Choroid plexus epithelial cell (primary cell): ENCODE results near the gene NLRP6.

Experiments used
- DNase-seq: peaks from one replicate; pipeline ENCODE4 v3.0.0-alpha.2; 2010; ENCODE audit warnings: low read depth
- H3K4me3 ChIP-seq: 2 replicates; pipeline ENCODE4 v1.5.1; 2011; ENCODE audit warnings: low read depth, mild to moderate bottlenecking, control low read depth, low read length, moderate library complexity
- TF ChIP-seq, protein P1 (sequence below): conservative IDR thresholded peaks from 2 replicates; pipeline ENCODE4 v1.5.1; 2011; ENCODE audit warnings: low read depth, mild to moderate bottlenecking, control low read depth, inconsistent platforms, low read length, moderate library complexity

Gene NLRP6

DNA sequence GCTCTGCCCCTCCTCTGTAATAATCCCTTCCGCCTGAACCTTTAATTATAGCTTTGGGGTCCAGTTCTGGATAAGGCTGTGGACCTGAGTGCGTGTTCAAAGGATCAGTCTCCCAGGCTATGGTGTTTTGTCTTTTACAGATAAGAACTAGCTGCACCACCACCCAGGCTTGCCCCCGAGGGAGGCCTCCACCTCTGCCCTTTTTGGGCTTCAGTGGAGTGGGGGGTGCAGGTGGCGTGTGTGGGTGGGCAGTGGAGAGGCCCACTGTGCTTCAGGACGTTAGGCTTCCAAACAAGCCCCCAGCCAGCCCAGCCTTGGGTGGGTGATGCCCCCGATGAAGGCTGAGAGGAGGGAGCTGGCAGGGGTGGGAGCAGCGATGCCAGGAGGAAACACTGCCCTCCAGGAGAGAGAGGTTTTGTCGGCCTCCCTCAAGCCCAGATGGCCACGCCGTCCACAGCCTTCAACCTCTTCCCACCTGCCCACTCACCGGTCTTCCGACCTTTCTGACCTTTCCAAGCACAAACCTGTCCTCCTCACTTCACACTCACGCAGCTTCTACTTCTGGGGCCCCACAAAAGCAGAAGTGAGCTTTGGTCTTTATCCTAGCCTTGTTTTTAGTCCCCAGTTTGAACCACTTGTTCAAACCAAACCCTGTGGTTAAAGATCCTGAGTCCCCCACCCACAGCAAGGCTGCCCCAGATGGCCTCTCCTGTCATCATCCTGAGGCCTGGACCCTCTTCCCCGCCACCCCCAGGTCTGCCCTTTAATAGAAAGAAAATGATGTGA, 21.1 kb upstream of the NLRP6 start:
- TF ChIP-seq, protein P1, sequence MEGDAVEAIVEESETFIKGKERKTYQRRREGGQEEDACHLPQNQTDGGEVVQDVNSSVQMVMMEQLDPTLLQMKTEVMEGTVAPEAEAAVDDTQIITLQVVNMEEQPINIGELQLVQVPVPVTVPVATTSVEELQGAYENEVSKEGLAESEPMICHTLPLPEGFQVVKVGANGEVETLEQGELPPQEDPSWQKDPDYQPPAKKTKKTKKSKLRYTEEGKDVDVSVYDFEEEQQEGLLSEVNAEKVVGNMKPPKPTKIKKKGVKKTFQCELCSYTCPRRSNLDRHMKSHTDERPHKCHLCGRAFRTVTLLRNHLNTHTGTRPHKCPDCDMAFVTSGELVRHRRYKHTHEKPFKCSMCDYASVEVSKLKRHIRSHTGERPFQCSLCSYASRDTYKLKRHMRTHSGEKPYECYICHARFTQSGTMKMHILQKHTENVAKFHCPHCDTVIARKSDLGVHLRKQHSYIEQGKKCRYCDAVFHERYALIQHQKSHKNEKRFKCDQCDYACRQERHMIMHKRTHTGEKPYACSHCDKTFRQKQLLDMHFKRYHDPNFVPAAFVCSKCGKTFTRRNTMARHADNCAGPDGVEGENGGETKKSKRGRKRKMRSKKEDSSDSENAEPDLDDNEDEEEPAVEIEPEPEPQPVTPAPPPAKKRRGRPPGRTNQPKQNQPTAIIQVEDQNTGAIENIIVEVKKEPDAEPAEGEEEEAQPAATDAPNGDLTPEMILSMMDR: no peak
- DNase-seq: no peak
- no peak overlapping the region for H3K4me3 ChIP-seq

DNA sequence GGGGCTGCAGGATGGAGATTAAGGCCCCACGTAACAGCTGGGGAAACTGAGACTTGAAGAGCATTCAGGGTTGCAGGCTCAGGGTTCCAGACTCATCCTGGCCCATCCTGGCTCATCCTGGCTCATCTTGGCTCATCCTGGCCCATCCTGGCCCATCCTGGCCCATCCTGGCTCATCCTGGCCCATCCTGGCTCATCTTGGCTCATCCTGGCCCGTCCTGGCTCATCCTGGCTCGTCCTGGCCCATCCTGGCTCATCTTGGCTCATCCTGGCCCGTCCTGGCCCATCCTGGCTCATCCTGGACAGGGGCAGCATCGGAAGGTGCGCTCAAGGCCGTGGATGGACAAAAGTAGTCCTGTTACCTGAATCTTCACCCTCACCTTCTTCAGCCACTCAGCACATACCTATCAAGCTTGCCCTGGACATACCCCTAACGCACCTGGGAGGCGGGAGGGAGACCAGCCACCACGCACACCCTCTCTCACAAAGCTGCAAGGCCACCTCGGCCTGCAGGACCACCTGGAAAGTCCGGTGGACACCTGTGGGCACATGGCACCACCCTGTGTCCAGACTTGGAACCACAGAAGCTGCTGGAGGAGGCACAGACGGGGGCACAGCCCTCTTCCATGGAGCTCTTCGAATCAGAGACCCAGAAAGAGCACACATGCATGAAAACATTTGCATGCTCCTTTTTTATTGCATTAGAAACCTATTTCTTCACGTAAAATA, 20.3 kb upstream of the NLRP6 start:
- no peak overlapping the region for H3K4me3 ChIP-seq
- TF ChIP-seq, protein P1: peak; percentile 24
- DNase-seq: no peak

DNA sequence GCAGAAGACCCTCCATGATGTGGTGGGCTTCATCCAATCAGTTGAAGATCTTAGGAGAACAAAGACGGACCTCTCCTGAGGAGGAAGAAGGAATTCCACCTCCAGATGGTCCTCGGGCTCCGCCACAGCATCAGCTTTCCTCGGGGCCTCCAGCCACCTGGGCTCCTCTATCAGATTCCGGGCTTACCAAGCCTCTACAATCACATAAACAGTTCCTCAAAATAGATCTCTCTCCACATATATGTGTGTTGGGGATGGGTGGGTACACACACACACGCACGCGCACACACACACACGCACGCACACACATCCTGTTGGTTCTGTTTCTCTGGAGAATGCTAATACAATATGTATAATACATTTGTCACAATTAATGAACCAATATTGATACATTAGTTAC, 18.8 kb upstream of the NLRP6 start:
- DNase-seq: no peak
- no peak overlapping the region for H3K4me3 ChIP-seq
- TF ChIP-seq, protein P1: no peak

DNA sequence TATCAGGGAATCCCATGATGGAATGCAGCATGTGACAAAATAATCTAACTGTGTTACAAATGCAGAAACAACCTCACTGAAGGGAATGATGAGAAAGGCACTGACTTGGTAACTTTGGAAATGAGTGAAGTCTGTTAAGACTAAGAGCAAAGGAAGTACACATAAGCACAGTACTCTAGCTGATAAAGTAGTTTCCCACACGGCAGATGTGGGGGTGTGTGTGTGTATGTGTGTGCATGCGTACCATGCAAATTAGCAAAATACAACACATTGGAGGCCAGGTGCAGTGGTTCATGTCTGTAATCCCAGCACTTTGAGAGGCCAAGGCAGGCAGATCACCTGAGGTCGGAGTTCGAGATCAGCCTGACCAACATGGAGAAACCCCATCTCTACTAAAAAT, 16.6 kb upstream of the NLRP6 start:
- no peak for DNase-seq

DNA sequence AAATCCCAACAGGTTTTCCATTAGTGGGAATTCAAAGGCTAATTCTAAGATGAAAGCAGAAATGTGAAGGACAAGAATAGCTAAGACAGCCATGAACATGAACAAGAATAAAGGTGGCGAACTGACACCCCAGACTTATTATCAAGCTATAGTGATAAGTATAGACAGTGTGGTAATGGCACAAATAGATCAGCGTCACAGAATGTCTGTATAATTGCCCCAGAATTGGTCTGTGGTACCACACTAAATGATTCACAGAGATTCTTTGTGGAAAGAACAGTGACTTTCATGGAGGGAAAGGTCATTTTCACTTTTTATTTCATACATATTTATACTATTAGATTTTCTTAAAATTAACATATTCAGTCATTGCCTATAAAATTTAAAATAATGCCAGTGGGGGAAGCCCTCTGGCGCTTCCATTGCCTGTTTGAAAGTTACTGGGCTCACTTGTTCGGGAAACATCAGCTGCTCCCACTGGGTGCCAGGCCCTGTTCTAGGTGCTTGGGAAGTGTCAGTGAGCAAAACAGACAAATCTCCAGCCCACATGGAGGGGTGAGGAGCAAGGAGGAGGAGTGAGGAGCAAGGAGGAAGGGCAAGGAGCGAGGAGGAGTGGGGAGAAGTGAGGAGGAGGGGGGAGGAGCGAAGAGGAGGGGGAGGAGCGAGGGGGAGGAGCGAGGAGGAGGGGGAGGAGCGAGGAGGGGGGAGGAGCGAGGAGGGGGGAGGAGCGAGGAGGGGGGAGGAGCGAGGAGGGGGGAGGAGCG, 11.3 kb upstream of the NLRP6 start:
- H3K4me3 ChIP-seq: no peak overlapping the region
- TF ChIP-seq, protein P1: no peak
- no peak for DNase-seq

More for the DNA sequence above, 16.6 kb upstream of the NLRP6 start:
- TF ChIP-seq, protein P1: no peak
- no peak overlapping the region for H3K4me3 ChIP-seq

DNA sequence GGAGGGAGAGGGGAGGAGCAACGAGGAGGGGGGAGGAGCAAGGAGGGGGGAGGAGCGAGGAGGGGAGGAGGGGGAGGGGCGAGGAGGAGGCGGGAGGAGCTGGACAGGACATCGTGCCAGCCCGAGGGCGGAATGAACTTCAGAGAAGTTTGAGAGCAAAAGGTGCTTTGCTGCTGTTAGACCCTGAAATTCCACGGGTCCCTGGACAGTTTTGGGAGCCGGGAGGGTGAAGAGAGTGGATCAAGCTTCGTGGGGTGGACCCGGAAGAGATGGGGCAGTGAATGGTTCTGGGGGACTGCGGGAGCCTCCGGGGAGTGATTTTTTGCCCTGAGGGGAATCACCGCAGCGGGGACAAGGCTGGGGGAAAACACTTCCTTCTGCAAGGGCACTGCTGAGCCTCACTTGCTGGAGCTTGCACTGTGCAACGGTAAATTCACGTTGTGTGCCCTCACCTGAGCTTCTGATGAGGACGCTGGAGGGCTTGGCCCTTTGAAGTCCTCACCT, 10.7 kb upstream of the NLRP6 start:
- DNase-seq: no peak
- no peak overlapping the region for H3K4me3 ChIP-seq
- TF ChIP-seq, protein P1: no peak
